A549 (cell line): ENCODE results near the gene NCOA1.

Source experiments
- CBX8 ChIP-seq: fragments of 200-600 bp; sonication (generic); IDR thresholded peaks from 2 replicates; pipeline ENCODE4 v1.6.1; 2016
- EHMT2 ChIP-seq: fragments of 200-600 bp; sonication (generic); IDR thresholded peaks from 2 replicates; pipeline ENCODE4 v1.6.1; 2016; ENCODE audit warnings: antibody characterized with exemption, low read depth, mild to moderate bottlenecking, moderate library complexity
- EP300 ChIP-seq, 2 experiments: fragments of >200 bp; sonication (Bioruptor Twin); formaldehyde crosslinking; IDR thresholded peaks; 2 replicates in 1 of 2; 3 replicates in 1 of 2; pipeline ENCODE4 v1.6.1; 2016 to 2017
- HOXB13 ChIP-seq: fragments of 250-450 bp; sonication (Bioruptor Pico); IDR thresholded peaks from 2 replicates; pipeline ENCODE4 v1.5.0; 2020; ENCODE audit warnings: low read depth, mild to moderate bottlenecking, moderate library complexity
- MAFK ChIP-seq: fragments of 450-650 bp; IDR thresholded peaks from 2 replicates; pipeline ENCODE4 v1.6.1; 2014; ENCODE audit not compliant: partially characterized antibody
- NFE2L2 ChIP-seq: fragments of 150-350 bp; conservative IDR thresholded peaks from 2 replicates; pipeline ENCODE4 v1.6.1; 2014; ENCODE audit warnings: low read length
- POLR2A ChIP-seq: IDR thresholded peaks from 2 replicates; pipeline ENCODE4 v1.6.1; 2012; ENCODE audit warnings: mild to moderate bottlenecking, low read length
- RAD21 ChIP-seq, 2 experiments: fragments of >200 bp in 1 of 2; sonication (Bioruptor Twin) in 1 of 2; formaldehyde crosslinking in 1 of 2; IDR thresholded peaks in 1 of 2; conservative IDR thresholded peaks in 1 of 2; 2 replicates in 1 of 2; 3 replicates in 1 of 2; pipeline ENCODE4 v1.6.1; 2012 to 2018; ENCODE audit warnings: inconsistent platforms in 1 of 2
- RFX5 ChIP-seq: fragments of 450-650 bp; IDR thresholded peaks from 2 replicates; pipeline ENCODE4 v1.7.1; 2014; ENCODE audit warnings: antibody characterized with exemption, mild to moderate bottlenecking, moderate library complexity
- ZFP36 ChIP-seq: fragments of 450-650 bp; IDR thresholded peaks from 2 replicates; pipeline ENCODE4 v1.6.1; 2014; ENCODE audit warnings: borderline replicate concordance; ENCODE audit not compliant: partially characterized antibody
- TF ChIP-seq, protein P1 (sequence below): fragments of >200 bp; sonication (Bioruptor Twin); formaldehyde crosslinking; IDR thresholded peaks from 3 replicates; pipeline ENCODE4 v1.5.1; 2016
- TF ChIP-seq, protein P2 (sequence below): fragments of 450-650 bp; IDR thresholded peaks from 2 replicates; pipeline ENCODE4 v1.6.1; 2014; ENCODE audit warnings: antibody characterized with exemption
- TF ChIP-seq, protein P3 (sequence below): fragments of 200-600 bp; sonication (generic); IDR thresholded peaks from 2 replicates; pipeline ENCODE4 v1.6.1; 2016; ENCODE audit warnings: antibody characterized with exemption, mild to moderate bottlenecking, moderate library complexity

GRCh38 chr2:24747299-24747698 lies 256.2 kb downstream of the NCOA1 start:
- TF ChIP-seq, protein P1, sequence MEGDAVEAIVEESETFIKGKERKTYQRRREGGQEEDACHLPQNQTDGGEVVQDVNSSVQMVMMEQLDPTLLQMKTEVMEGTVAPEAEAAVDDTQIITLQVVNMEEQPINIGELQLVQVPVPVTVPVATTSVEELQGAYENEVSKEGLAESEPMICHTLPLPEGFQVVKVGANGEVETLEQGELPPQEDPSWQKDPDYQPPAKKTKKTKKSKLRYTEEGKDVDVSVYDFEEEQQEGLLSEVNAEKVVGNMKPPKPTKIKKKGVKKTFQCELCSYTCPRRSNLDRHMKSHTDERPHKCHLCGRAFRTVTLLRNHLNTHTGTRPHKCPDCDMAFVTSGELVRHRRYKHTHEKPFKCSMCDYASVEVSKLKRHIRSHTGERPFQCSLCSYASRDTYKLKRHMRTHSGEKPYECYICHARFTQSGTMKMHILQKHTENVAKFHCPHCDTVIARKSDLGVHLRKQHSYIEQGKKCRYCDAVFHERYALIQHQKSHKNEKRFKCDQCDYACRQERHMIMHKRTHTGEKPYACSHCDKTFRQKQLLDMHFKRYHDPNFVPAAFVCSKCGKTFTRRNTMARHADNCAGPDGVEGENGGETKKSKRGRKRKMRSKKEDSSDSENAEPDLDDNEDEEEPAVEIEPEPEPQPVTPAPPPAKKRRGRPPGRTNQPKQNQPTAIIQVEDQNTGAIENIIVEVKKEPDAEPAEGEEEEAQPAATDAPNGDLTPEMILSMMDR = no peak
- TF ChIP-seq, protein P2, sequence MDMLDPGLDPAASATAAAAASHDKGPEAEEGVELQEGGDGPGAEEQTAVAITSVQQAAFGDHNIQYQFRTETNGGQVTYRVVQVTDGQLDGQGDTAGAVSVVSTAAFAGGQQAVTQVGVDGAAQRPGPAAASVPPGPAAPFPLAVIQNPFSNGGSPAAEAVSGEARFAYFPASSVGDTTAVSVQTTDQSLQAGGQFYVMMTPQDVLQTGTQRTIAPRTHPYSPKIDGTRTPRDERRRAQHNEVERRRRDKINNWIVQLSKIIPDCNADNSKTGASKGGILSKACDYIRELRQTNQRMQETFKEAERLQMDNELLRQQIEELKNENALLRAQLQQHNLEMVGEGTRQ = no peak
- TF ChIP-seq POLR2A (no peak), EHMT2 (no peak), HOXB13 (CRISPR knock-in tag) (no peak), RFX5 (no peak), MAFK (no peak), RAD21 (conservative IDR thresholded peaks at IDR 0.05 in 1 of 2, IDR thresholded peaks at IDR 0.05 in 1 of 2) (no peak), NFE2L2 (no peak), ZFP36 (no peak), CBX8 (no peak), EP300 (IDR thresholded peaks at IDR 0.05) (no peak)
- TF ChIP-seq, protein P3, sequence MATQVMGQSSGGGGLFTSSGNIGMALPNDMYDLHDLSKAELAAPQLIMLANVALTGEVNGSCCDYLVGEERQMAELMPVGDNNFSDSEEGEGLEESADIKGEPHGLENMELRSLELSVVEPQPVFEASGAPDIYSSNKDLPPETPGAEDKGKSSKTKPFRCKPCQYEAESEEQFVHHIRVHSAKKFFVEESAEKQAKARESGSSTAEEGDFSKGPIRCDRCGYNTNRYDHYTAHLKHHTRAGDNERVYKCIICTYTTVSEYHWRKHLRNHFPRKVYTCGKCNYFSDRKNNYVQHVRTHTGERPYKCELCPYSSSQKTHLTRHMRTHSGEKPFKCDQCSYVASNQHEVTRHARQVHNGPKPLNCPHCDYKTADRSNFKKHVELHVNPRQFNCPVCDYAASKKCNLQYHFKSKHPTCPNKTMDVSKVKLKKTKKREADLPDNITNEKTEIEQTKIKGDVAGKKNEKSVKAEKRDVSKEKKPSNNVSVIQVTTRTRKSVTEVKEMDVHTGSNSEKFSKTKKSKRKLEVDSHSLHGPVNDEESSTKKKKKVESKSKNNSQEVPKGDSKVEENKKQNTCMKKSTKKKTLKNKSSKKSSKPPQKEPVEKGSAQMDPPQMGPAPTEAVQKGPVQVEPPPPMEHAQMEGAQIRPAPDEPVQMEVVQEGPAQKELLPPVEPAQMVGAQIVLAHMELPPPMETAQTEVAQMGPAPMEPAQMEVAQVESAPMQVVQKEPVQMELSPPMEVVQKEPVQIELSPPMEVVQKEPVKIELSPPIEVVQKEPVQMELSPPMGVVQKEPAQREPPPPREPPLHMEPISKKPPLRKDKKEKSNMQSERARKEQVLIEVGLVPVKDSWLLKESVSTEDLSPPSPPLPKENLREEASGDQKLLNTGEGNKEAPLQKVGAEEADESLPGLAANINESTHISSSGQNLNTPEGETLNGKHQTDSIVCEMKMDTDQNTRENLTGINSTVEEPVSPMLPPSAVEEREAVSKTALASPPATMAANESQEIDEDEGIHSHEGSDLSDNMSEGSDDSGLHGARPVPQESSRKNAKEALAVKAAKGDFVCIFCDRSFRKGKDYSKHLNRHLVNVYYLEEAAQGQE = no peak
